HuH-7.5 (cell line): Measurements from ENCODE around the gene B3GNT4.
"Not testable (repeated sequence)": the region's sequence is repeated elsewhere in the genome, so short reads cannot be mapped to it uniquely, and the experiment has no call there.

Experiments
- DNase-seq: peaks from one replicate; pipeline ENCODE4 v3.0.0; 2011; ENCODE audit warnings: low spot score

Gene B3GNT4

DNA sequence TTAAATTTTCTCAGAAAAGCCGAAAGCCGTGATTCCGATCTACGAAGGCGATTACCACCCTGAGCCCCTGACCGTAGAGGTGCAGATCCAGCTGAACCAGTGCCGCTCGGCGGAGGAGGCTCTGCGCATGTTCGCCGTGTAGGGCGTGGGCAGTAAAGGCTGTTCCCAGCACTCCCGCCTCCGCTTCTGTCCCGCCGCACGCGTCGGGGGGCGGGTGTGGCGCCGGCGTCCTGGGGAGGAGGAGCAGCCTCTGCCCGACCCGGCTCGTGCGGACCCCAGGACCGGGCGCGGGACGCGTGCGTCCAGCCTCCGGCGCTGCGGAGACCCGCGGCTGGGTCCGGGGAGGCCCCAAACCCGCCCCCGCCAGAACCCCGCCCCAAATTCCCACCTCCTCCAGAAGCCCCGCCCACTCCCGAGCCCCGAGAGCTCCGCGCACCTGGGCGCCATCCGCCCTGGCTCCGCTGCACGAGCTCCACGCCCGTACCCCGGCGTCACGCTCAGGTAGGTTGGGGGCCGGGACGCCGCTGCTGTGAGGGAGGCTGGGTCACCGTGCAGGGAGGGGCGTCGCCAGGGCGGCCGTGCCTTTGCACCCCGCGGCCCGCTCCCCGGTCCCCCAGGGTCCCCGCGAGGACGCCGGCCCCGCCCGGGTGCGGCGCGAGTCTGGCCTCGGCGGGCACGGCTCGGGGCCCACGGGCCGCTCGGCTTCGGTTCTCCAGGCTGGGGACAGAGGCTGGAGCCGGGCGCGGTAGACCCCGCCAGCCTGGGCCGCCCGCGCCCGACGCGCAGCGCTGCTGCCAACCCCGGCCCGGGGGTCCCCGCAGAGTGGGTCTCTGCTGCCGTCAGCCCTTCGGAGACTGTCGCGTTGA, at the start of gene B3GNT4:
Gene B3GNT4 (plus strand): TSS at position 409 of the 866 bp plus-strand sequence. CDS start 910 bp downstream, outside the sequence.
- peak; percentile 70 for DNase-seq

DNA sequence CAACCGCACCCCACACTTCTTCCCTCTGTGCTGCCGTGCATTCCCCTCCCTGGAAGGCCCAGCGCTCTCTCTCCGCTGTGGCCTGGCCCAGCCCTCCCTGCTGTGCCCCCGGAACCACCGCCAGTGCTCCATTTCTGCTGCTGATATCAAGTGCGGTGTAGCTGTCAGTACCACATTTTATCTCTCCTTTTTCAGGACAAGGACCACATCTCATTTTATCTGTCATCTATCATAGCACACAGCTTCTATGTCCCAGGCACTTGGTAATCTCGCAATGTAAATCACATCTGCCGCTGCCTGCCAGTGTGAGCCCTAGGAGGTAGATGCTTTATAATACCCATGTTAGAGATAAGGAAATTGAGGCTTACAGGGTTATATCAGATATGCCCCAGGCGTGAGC, 47.8 kb upstream of the B3GNT4 start:
- DNase-seq: no peak

DNA sequence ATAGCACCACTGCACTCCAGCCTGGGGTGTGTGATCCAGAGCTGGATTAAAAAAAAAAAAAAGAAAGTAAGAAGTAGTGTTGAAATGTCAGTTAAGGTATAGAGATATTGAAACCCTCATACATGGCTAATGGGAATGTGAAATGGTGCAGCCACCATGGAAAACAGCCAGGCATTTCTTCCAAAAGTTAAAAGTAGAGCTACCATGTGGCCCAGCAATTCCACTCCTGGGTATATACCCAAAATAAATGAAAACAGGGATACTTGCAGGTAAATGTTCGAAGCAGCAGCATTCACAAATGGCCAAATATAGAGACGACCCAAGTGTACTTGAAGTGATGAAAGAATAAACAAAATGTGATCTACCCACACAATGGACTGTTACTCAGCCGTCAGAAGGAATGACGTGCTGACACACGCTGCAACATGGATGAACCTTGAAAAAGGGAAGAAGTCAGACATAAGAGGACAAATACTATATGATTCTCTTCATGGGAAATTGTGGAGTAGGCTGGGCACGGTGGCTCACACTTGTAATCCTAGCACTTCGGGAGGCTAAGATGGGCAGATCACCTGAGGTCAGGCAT, 44.7 kb upstream of the B3GNT4 start:
- no peak for DNase-seq

DNA sequence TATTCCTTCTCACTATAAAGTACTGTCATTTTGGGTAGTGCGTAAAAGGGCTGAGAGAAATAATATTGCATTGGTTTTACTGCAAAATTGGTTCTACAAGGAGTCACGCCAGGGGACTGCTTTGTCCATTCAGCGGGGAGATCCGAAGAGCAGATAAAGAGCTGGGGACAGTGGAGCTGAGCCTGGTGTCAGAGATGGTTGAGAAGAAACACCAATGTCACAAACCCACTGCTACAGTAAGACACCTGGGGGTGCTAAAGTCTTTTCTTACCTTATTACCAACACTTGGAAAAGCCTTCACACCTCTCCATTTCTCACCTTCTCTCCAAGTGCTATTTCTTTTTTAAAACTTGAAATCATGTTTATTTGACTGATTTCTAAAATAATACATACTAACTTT, 43.6 kb upstream of the B3GNT4 start:
- no peak for DNase-seq

DNA sequence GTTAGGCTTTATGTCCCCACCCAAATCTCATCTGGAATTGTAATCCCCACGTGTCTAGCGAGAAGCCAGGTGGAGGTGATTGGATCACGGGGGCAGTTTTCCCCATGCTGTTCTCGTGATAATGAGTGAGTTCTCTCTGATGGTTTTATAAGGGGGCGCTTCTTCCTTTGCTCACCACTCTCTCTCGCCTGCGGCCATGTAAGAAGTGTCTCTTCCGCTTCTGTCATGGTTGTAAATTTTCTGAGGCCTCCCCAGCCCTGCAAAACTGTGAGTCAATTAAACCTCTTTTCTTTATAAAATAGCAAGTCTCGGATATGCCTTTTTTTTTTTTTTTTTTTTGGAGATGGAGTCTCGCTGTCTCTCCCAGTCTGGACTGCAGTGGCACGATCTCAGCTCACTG, 42.7 kb upstream of the B3GNT4 start:
- DNase-seq: no peak

DNA sequence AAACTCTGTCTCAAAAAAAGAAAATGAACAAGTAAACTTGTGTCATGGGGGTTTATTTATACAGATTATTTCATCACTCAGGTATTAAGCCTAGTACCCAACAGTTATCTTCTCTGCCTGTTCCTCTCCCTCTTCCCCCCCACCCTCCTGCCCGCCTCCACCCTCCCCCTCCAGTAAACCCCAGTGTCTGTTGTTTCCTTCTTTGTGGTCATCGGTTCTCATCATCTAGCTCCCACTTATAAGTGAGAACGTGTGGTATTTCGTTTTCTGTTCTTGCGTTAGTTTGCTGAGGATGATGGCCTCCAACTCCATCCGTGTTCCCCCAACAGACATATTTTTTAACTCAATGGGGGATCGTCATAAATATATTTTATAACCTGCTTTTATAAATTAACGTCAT, 41.8 kb upstream of the B3GNT4 start:
- DNase-seq: no peak

DNA sequence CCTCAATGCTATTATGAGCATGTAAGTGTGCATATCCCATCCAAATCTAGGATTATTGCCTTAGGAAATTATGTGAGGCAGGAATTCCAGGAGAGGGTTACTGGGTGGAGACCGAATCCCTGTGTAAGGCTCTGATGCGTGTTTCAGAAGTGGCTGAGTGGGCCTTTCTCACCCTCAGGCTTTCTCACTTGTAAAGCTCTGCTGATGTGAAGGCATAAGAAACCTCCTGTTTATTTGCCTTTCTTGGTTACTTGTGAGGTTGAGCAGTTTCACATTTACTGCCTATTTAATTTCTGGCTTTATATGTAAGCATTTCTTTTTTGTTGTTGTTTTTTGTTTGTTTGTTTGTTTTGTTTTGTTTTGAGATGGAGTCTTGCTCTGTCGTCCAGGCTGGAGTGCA, 40.5 kb upstream of the B3GNT4 start:
- no peak for DNase-seq

DNA sequence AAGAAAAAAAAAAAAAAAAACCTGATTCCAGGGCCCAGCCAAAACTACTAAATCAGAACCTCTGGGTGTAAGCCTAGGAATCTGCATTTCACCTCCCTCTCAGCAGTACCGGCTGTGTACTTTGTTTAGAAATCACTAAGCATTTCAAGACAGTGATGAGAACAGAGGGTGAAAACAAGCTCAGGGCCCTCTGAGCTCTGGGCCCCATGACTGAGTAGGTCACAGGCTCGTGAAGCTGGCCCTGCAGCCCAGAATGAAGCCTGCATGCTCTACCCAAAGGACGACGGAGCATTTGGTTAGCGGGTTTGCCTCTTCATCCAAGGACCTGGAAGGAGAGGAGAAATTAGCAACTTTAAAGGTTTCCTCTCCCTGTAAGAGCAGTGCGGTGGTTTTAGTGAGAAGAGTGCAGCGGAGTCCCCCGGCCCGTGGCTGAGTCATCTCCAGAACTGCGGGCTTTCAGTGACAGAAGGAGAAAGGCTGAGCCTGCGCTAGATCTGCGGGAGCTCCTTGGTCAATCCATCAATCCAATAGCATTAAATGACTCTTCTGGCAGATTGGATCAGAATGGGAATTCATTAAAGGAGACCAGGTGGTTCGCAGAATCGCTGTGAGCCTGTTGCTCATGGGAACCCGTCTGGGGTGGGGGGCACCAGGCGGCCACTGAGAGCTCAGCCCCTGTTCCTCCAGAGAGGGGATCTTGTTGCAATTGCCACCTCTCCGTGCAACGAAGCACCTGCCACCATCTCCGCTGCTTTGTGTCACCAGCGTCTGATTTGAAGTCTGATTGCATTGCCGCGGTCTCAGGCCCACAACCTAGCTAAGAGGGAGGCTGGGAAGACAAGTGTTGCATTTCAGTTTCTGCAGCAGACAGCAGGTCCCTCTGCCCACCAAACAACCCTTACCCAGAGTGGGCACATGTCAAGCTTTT, 36.8 kb upstream of the B3GNT4 start:
- DNase-seq: no peak

DNA sequence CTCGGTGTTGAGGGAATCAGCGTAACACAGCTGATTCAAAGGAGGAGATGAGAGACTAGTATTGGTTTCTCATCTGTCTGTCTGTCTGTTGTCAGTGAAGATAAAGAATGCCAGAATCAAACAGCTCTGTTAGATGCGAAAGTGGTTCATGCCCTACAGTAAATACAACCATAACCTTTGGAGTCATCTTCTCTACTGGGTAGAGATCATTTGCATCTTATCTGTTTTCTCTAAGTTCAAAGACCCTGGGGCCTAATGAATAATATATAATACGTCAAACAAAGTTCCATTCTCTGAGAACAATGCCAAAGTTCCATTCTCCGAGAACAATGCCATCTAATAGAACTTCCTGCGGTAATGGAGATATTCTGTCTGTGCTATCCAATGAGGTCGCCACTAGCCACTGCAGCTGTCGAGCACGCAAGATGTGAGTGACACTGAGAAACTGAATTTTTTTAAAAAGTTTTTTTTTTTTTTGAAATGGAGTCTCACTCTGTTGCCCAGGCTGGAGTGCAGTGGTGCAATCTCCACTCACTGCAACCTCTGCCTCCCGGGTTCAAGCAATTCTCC, 36.1 kb upstream of the B3GNT4 start:
- no peak for DNase-seq

DNA sequence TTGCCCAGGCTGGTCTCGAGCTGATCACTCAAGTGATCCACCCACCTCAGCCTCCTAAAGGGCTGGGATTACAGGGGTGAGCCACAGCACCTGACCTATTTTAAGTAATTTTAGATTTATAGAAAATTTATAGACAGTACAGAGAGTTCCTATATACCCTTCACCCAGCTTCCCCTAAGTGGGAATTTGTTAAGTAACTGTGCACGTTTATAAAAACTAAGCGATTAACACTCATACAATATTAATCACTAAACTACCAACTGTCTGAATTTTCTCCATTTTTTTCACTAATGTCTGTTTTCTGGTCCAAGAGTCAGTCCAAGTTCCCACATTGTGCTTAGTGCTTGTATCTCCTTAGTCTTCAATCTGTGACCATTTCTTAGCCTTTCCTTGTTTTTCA, 35.0 kb upstream of the B3GNT4 start:
- DNase-seq: no peak

DNA sequence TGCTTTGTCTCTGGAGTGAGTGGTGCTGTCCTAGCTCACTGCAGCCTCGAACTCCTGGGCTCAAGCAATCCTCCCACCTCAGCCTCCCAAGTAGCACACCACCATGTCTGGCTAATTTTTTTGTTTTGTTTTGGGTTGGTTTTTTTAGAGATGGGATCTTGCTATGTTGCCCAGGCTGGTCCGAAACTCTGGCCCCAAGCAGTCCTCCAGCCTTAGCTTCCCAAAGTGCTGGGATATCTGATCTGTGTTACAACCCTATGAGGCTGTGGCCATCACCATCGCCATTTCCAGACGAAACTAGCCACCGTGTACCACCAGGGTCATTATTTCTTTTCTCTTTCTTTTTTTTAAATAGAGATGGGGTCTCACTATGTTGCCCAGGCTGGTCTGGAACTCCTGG, 32.1 kb upstream of the B3GNT4 start:
- DNase-seq: no peak

DNA sequence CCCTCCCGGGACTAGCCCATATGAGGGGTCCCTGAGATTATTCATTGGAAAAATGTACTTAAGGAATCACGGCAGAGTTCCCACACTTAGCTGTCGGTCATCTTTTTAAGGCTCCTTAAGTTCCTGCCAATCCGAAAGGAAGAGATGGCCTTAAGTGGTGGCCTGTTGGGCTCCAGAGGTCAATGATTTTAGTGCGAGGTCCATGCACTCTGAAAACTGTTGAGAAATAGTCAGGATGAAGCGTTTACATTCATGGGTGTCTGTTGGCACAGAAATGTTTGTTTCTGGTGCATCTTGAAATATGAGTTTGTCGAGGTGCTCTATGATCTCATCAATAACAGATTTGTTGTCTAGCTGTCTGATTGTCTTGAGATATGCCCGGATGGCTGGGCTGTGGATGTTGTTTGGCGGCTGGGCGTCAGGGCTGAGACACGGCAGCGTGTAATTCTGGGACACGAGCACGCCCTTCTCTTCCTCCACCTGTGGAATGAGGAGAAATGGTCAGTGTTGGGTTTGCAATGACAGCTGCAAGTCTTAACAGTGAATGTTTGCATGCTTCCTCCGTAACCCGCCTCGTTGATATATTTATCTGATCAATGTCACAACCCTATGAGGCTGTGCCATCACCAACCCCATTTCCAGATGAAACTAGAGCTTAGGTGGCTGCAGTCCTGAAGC, 31.1 kb upstream of the B3GNT4 start:
- DNase-seq: no peak

DNA sequence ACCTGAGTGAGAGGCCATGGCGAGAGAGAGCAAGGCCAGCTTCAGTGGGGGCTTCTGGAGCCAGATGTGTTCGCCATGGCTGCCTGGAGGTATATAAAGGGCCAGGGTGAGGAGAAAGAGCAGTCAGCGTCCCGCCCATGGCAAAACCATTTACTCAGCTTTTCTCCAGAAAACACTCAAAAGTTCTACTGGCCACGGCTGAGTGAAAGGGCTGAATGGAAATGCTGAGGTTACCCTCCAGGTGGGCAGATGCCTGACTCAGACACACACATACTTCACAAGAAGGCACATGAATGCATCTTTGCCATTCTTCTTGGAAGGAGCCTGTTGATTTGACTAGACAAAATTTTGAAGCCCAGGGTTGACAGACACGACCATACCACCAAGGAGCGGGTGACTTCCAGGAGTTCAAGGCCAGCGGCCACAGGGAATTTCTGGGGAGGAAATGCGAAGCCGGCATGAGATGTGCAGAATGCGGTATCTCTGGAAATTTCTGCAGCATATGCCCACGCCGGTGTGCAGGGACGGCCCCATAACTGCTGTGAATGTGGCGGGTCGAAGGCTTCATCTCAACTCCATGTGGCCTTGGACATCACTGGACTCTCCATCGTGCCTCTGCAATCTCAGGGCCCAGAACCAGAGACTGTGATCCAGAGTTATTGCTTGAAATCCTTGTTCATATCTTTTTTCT, 29.2 kb upstream of the B3GNT4 start, which contains the start of gene IL31:
Gene IL31 (minus strand): TSS at position 67 of the 691 bp plus-strand sequence. CDS start 49 bp downstream, at position 18.
- DNase-seq: no peak

DNA sequence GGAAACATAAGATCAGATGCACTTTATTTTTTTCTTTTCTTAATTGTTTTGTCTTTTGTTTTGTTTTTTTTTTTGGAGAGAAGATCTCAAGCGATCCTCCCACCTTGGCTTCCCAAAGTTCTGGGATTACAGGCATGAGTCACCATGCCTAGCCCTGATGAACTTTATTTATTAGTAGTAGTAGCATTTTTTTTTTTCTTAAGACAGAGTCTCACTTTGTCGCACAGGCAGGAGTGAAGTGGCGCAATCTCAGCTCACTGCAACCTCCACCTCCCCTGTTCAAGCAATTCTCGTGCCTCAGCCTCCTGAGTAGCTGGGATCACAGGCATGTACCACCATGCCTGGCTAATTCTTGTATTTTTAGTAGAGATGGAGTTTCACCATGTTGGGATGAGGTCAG, 27.0 kb upstream of the B3GNT4 start:
- DNase-seq: not testable (repeated sequence)

DNA sequence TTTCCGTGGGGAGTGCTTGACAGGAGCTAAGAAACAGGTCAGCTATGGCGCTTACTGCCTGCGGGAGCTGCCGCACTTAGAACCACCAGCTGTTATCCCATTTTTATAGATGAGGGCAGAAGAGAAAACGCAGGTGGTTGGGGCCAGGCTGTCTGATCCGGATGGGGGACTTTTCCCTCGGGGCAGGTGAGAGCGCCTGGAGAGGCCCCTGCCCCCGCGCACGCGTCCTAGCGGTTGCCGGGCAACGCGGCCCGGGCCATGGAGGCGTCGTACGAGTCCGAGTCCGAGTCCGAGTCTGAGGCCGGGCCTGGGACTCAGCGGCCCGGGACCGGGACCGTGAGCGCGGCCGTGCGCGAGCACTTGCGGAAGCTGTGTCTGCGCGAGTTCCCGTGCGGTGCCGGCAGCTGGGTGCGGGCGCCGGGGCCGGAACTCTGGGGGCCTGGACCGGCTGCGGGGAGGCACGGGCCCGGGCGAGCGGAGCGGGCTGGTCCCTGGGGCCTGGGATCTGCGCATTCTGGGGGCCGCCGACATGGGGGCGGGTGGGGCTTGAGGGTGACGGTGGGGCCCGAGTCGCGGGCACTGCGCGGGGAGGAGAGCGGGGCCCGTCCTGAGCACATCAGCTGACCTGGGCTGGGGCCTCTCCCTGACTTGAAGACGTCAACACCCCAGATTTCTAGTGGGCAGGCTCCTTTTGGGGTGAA, 20.5 kb upstream of the B3GNT4 start, which contains the start of gene LRRC43:
Gene LRRC43 (plus strand): TSS at position 237 of the 701 bp plus-strand sequence. CDS start 22 bp downstream, at position 259.
- DNase-seq: no peak

DNA sequence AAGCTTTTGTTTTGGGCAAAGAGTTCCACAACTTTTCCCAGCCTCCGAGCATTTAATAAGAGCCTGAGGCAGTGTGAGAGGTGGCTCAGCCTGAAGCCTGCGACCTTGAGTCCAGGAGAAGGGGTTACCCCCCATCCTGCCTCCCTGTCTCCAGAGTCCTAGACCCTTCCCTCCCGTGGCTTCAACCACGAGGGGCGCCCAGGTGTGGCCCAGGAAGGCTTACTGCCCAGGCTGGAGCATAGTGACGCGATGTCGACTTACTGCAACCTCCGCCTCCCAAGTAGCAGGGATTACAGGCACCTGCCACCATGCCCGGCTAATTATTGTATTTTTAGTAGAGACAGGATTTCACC, 19.9 kb upstream of the B3GNT4 start:
- no peak for DNase-seq

DNA sequence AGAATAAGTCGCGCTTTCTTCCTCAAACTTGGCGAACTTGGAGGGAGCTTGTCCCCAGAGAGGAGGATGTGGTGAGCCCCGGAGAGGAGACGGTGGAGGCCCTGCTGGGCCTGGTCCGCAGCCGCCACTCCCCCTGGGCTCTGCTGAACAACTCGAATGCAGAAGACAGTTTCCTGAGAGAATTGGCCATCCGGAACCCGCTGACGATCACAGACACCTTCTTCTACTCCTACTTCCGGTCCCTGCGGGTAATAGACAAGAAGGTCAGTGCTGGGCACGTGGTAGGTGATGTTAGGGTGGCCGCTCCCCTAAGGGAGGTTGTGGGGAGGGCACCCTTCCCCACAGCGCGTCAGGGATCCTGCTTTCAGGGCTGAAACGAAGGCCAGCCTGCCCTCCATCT, 19.0 kb upstream of the B3GNT4 start:
- no peak for DNase-seq

DNA sequence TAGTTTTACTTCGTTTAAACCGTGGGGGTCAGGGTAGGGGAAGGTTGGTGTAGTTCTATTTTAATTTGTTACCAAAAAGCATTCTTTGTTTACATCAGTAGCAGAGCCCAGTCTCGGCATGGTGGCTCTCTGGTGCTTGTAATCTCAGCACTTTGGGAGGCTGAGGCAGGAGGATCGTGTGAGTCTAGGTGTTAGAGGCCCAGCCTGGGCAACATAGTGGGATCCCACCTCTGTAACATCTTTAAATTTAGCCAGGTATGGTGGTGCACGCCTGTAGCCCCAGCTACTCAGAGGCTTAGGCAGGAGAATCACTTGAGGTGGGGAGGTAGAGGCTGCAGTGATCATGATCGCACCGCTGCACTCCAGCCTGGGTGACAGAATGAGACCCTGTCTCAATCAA, 18.4 kb upstream of the B3GNT4 start:
- DNase-seq: no peak

DNA sequence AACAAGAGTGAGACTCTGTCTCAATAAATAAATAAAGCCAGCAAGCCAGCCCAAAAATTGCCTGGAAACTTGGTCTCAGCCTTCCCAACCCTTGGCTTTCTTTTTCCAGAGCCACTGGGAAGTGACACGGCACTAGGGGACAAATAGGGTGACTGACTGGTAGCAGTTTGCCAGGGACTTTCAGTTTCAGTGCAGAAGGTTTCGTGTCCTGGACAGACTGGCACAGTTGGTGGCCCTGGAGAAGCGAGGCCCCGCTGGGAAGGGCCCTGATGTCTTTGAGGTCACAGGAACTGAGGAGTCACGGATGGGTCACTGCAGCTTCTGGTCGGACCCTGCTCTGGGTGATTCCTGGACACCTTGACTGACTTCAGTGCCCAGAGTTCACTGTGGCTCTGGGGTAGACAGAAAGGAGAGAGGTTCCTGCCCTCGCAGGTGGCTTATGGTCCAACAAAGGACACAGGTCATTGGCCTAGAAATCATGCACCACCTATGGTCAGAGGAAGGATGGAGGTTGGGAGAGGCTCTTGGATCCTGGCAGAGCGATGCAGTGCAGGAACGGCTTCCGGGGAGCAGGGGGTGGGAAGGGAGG, 17.9 kb upstream of the B3GNT4 start:
- no peak for DNase-seq

DNA sequence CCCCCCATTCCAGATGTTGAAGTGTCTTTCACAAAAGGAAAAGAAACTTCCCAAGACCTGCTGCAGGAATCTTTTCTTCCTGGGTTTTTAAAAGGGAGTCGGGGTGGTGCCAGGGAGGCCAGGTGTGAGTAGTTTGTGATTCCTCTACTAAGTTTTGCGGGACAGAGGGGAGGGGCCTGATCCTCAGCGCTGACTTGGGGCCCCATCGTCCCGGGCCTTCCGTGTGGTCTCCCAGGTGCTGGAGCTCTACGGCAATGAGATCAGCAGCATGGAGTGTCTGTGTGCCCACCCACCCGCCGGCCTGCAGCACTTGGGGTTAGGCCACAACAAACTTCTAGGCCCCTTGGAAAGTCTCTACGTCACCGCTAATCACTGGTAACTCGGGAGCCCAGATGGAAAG, 16.0 kb upstream of the B3GNT4 start:
- no peak for DNase-seq
